CD4-positive, alpha-beta T cell treated with Interleukin-6 for 4 hours (primary cell): ENCODE results near the gene DRD3.

ENCODE experiments used
- DNase-seq: peaks from one replicate; pipeline ENCODE4 v3.0.0-alpha.2; 2020; ENCODE audit warnings: mixed read lengths

DRD3 gene

GRCh38 chr3:114176890-114177289, 2.0 kb downstream of the DRD3 start:
- DNase-seq: no peak

- DNase-seq: no peak
Observed at GRCh38 chr3:114176487-114176886, 2.4 kb downstream of the DRD3 start.

- DNase-seq: no peak
Observed at GRCh38 chr3:114175204-114175987, 3.5 kb downstream of the DRD3 start.

GRCh38 chr3:114171677-114172076, 7.2 kb downstream of the DRD3 start:
- no peak for DNase-seq

- no peak for DNase-seq
Observed at GRCh38 chr3:114168150-114168549, 10.7 kb downstream of the DRD3 start.

- DNase-seq: no peak
Observed at GRCh38 chr3:114157321-114157720, 21.5 kb downstream of the DRD3 start.

- DNase-seq: peak; percentile 42
Observed at GRCh38 chr3:114155370-114155821, 23.5 kb downstream of the DRD3 start.

- no peak for DNase-seq
Observed at GRCh38 chr3:114154321-114154821, 24.5 kb downstream of the DRD3 start.

- peak; percentile 86 for DNase-seq
Observed at GRCh38 chr3:114152519-114153151, 26.2 kb downstream of the DRD3 start.

GRCh38 chr3:114151091-114151490, 27.8 kb downstream of the DRD3 start:
- no peak for DNase-seq

GRCh38 chr3:114147251-114147650, 31.6 kb downstream of the DRD3 start:
- DNase-seq: no peak

GRCh38 chr3:114144909-114145688, 33.8 kb downstream of the DRD3 start:
- no peak for DNase-seq

- DNase-seq: no peak
Observed at GRCh38 chr3:114143817-114144216, 35.0 kb downstream of the DRD3 start.

- DNase-seq: no peak
Observed at GRCh38 chr3:114139836-114140235, 39.0 kb downstream of the DRD3 start.

- no peak for DNase-seq
Observed at GRCh38 chr3:114133947-114134346, 44.9 kb downstream of the DRD3 start.

GRCh38 chr3:114132500-114132899, 46.4 kb downstream of the DRD3 start:
- DNase-seq: no peak

GRCh38 chr3:114128826-114129225, 50.0 kb downstream of the DRD3 start:
- DNase-seq: no peak

GRCh38 chr3:114128231-114128630, 50.6 kb downstream of the DRD3 start:
- no peak for DNase-seq

- no peak for DNase-seq
Observed at GRCh38 chr3:114127517-114127916, 51.3 kb downstream of the DRD3 start.

GRCh38 chr3:114126461-114126860, 52.4 kb downstream of the DRD3 start:
- DNase-seq: no peak

GRCh38 chr3:114122027-114122709, 56.7 kb downstream of the DRD3 start:
- DNase-seq: no peak

- no peak for DNase-seq
Observed at GRCh38 chr3:114120211-114120610, 58.6 kb downstream of the DRD3 start.

- no peak for DNase-seq
Observed at GRCh38 chr3:114119776-114120175, 59.1 kb downstream of the DRD3 start.
